H9 (cell line): ENCODE results near the gene DLX1. TPM values are rescaled to one million over a fixed set of nuclear protein-coding genes. Genes with fewer than 3 reads are reported as not detected.

Experiments used
- DNase-seq: peaks from one replicate; pipeline ENCODE4 v3.0.0-alpha.2; 2017
- H2AFZ ChIP-seq: one replicate; pipeline ENCODE4 v1.6.1; 2013; ENCODE audit warnings: mild to moderate bottlenecking, low read length, control low read depth, moderate library complexity
- H2AK5ac ChIP-seq: 2 replicates; pipeline ENCODE4 v1.6.1; 2013; ENCODE audit warnings: low read length, control low read depth, mixed read lengths; ENCODE audit not compliant: insufficient read length
- H2BK120ac ChIP-seq: one replicate; pipeline ENCODE4 v1.6.1; 2013; ENCODE audit warnings: low read depth, mild to moderate bottlenecking, low read length, control low read depth, inconsistent platforms; ENCODE audit not compliant: poor library complexity, severe bottlenecking
- H2BK12ac ChIP-seq: 2 replicates; pipeline ENCODE4 v1.6.1; 2013; ENCODE audit warnings: low read length, control low read depth, mixed read lengths, low read depth; ENCODE audit not compliant: insufficient read length
- H2BK15ac ChIP-seq: 2 replicates; pipeline ENCODE4 v1.6.1; 2013; ENCODE audit warnings: low read depth, low read length, control low read depth
- H2BK20ac ChIP-seq: one replicate; pipeline ENCODE4 v1.6.1; 2013; ENCODE audit warnings: low read depth, mild to moderate bottlenecking, low read length, control low read depth, inconsistent platforms; ENCODE audit not compliant: poor library complexity, severe bottlenecking
- H2BK5ac ChIP-seq: 2 replicates; pipeline ENCODE4 v1.6.1; 2013; ENCODE audit warnings: low read length, control low read depth, mixed read lengths; ENCODE audit not compliant: insufficient read length
- H3K14ac ChIP-seq: 2 replicates; pipeline ENCODE4 v1.6.1; 2013; ENCODE audit warnings: low read length, control low read depth; ENCODE audit not compliant: insufficient read depth
- H3K18ac ChIP-seq: 2 replicates; pipeline ENCODE4 v1.6.1; 2013; ENCODE audit warnings: low read depth, mild to moderate bottlenecking, mixed read lengths, low read length, control low read depth; ENCODE audit not compliant: insufficient read length
- H3K23ac ChIP-seq: 2 replicates; pipeline ENCODE4 v1.6.1; 2013; ENCODE audit warnings: low read length, control low read depth, mixed read lengths, low read depth; ENCODE audit not compliant: insufficient read length
- H3K23me2 ChIP-seq: 2 replicates; pipeline ENCODE4 v1.6.1; 2013; ENCODE audit warnings: low read depth, mild to moderate bottlenecking, mixed read lengths, low read length, control low read depth; ENCODE audit not compliant: insufficient read length, poor library complexity, severe bottlenecking
- H3K27ac ChIP-seq: 2 replicates; pipeline ENCODE4 v1.5.1; 2013; ENCODE audit warnings: low read length, control low read depth, mixed read lengths, low read depth; ENCODE audit not compliant: insufficient read length
- H3K27me3 ChIP-seq: 2 replicates; pipeline ENCODE4 v1.6.1; 2013; ENCODE audit warnings: low read length, control low read depth, inconsistent platforms; ENCODE audit not compliant: insufficient read depth
- H3K4ac ChIP-seq: 2 replicates; pipeline ENCODE4 v1.6.1; 2013; ENCODE audit warnings: low read depth, mild to moderate bottlenecking, control low read depth, inconsistent platforms, low read length, moderate library complexity
- H3K4me1 ChIP-seq: 2 replicates; pipeline ENCODE4 v1.6.1; 2013; ENCODE audit warnings: low read length, control low read depth, inconsistent platforms; ENCODE audit not compliant: insufficient read depth
- H3K4me2 ChIP-seq: 2 replicates; pipeline ENCODE4 v1.6.1; 2013; ENCODE audit warnings: low read length, control low read depth, mixed read lengths; ENCODE audit not compliant: insufficient read length, insufficient read depth
- H3K56ac ChIP-seq: 2 replicates; pipeline ENCODE4 v1.6.1; 2013; ENCODE audit warnings: low read depth, mild to moderate bottlenecking, mixed read lengths, low read length, control low read depth; ENCODE audit not compliant: insufficient read length
- H3K79me1 ChIP-seq: 2 replicates; pipeline ENCODE4 v1.6.1; 2013; ENCODE audit warnings: low read depth, mild to moderate bottlenecking, moderate library complexity, low read length, control low read depth, inconsistent platforms; ENCODE audit not compliant: insufficient read depth, poor library complexity, severe bottlenecking
- H3K79me2 ChIP-seq: 2 replicates; pipeline ENCODE4 v1.6.1; 2013; ENCODE audit warnings: low read length, control low read depth, inconsistent platforms; ENCODE audit not compliant: insufficient read depth
- H3K9ac ChIP-seq: 2 replicates; pipeline ENCODE4 v1.6.1; 2013; ENCODE audit warnings: low read length, control low read depth, mixed read lengths; ENCODE audit not compliant: insufficient read length; ENCODE audit errors: extremely low read depth
- H3K9me3 ChIP-seq: one replicate; pipeline ENCODE4 v1.6.1; 2013; ENCODE audit warnings: low read depth, low read length, inconsistent platforms; ENCODE audit not compliant: control insufficient read depth
- H3T11ph ChIP-seq: one replicate; pipeline ENCODE4 v1.6.1; 2013; ENCODE audit warnings: mild to moderate bottlenecking, low read length, control low read depth, inconsistent platforms
- H4K20me1 ChIP-seq: one replicate; pipeline ENCODE4 v1.6.1; 2013; ENCODE audit not compliant: control insufficient read depth, insufficient read length, insufficient read depth
- H4K5ac ChIP-seq: 2 replicates; pipeline ENCODE4 v1.6.1; 2013; ENCODE audit warnings: low read depth, mild to moderate bottlenecking, mixed read lengths, low read length, control low read depth; ENCODE audit not compliant: insufficient read length
- H4K8ac ChIP-seq: replicated peaks from 2 replicates; pipeline ENCODE4 v1.6.1; 2013; ENCODE audit warnings: low read length, control low read depth, mixed read lengths, low read depth; ENCODE audit not compliant: insufficient read length
- H4K91ac ChIP-seq: 2 replicates; pipeline ENCODE4 v1.6.1; 2013; ENCODE audit warnings: low read depth, mild to moderate bottlenecking, moderate library complexity, mixed read lengths, low read length, control low read depth; ENCODE audit not compliant: insufficient read length
- H3K27ac Mint-ChIP-seq, 3 experiments: 2 replicates in 2 of 3; 3 replicates in 1 of 3; pipeline ENCODE4 v1.8.0; 2020 to 2021; ENCODE audit warnings: mixed read lengths in 3 of 3, mild to moderate bottlenecking in 1 of 3, moderate library complexity in 1 of 3
- H3K27me3 Mint-ChIP-seq: 2 replicates; pipeline ENCODE4 v1.8.0; 2021; ENCODE audit warnings: low read depth, mild to moderate bottlenecking, moderate library complexity, mixed read lengths
- H3K36me3 Mint-ChIP-seq, 3 experiments: 2 replicates in 2 of 3; 3 replicates in 1 of 3; pipeline ENCODE4 v1.8.0; 2020 to 2021; ENCODE audit warnings: low read depth in 3 of 3, mixed read lengths in 3 of 3; ENCODE audit not compliant: insufficient read depth in 1 of 3
- H3K4me1 Mint-ChIP-seq, 2 experiments: 2 replicates each; pipeline ENCODE4 v1.8.0; 2020; ENCODE audit warnings: mixed read lengths in 2 of 2
- H3K4me3 Mint-ChIP-seq, 2 experiments: 2 replicates in 1 of 2; 3 replicates in 1 of 2; pipeline ENCODE4 v1.8.0; 2020 to 2021; ENCODE audit warnings: mild to moderate bottlenecking in 2 of 2, mixed read lengths in 2 of 2, moderate library complexity in 1 of 2
- H3K9me3 Mint-ChIP-seq, 2 experiments: 2 replicates in 1 of 2; 3 replicates in 1 of 2; pipeline ENCODE4 v1.8.0; 2020; ENCODE audit warnings: mild to moderate bottlenecking in 2 of 2, mixed read lengths in 2 of 2, moderate library complexity in 1 of 2
- CTCF ChIP-seq: fragments of 200-600 bp; sonication (generic); conservative IDR thresholded peaks from 3 replicates; pipeline ENCODE4 v1.8.0; 2021; ENCODE audit warnings: antibody characterized with exemption, mild to moderate bottlenecking
- WGBS: extraction: QIAGEN DNeasy Blood & Tissue Kit; methylation state at CpG from one replicate; pipeline ENCODE4 v1.1.7; 2013; ENCODE audit warnings: missing lambda C conversion rate, low lambda C conversion rate, mixed read lengths; ENCODE audit not compliant: insufficient read length; ENCODE audit errors: extremely low coverage; 5-methylcytosine and 5-hydroxymethylcytosine counted together
- total RNA-seq: library from RNA; stranded (reverse); gene quantifications from 2 replicates; pipeline ENCODE4 v1.2.1, GENCODE V29; 2021

Gene DLX1
- total RNA-seq, 1 experiment from 2014 or later: not detected

GRCh38 chr2:172049567-172050120 lies 35.7 kb upstream of the DLX1 start:
- Mint-ChIP-seq H3K27me3 (no peaks in the 10 kb centered on the region), H3K9me3 (no peaks in the 10 kb centered on the region), H3K4me3 (no peak overlapping the region), H3K36me3 (no peaks in the 10 kb centered on the region), H3K4me1 (no peaks in the 10 kb centered on the region), H3K27ac (no peak overlapping the region)
- Histone ChIP-seq H3T11ph (no peak overlapping the region), H3K23ac (no peak overlapping the region), H2AK5ac (no peak overlapping the region), H3K23me2 (no peaks in the 10 kb centered on the region), H2BK120ac (no peak overlapping the region), H3K4ac (no peak overlapping the region), H2BK15ac (no peak overlapping the region), H2AFZ (no peak overlapping the region), H3K18ac (no peak overlapping the region), H4K8ac (no peak overlapping the region), H4K20me1 (no peaks in the 10 kb centered on the region), H2BK12ac (no peak overlapping the region), H3K9me3 (no peaks in the 10 kb centered on the region), H4K5ac (no peak overlapping the region), H2BK5ac (no peak overlapping the region), H3K79me2 (no peaks in the 10 kb centered on the region), H3K4me2 (no peak overlapping the region), H2BK20ac (no peak overlapping the region), H4K91ac (no peak overlapping the region), H3K56ac (no peak overlapping the region), H3K27ac (no peak overlapping the region), H3K27me3 (no peaks in the 10 kb centered on the region), H3K79me1 (no peaks in the 10 kb centered on the region), H3K4me1 (no peaks in the 10 kb centered on the region), H3K14ac (no peak overlapping the region), H3K9ac (no peak overlapping the region)
- no peak for TF ChIP-seq CTCF
- WGBS: no CpG with 5 or more reads among the region's 2 CpGs
- no peak for DNase-seq
